DOHH2 (cell line): ENCODE results near the gene KRTAP5-5.

Experiments used
- EZH2phosphoT487 ChIP-seq: fragments of 200-600 bp; sonication (generic); IDR thresholded peaks from 2 replicates; pipeline ENCODE4 v1.6.1; 2017; ENCODE audit warnings: borderline replicate concordance, mild to moderate bottlenecking, antibody characterized with exemption, low read length, moderate library complexity, mixed read lengths
- TF ChIP-seq, protein P1 (sequence below): fragments of 200-600 bp; sonication (generic); IDR thresholded peaks from one replicate; pipeline ENCODE4 v1.5.1; 2014; ENCODE audit warnings: antibody characterized with exemption, mild to moderate bottlenecking, low read depth, low read length; ENCODE audit not compliant: poor library complexity, severe bottlenecking

DNA sequence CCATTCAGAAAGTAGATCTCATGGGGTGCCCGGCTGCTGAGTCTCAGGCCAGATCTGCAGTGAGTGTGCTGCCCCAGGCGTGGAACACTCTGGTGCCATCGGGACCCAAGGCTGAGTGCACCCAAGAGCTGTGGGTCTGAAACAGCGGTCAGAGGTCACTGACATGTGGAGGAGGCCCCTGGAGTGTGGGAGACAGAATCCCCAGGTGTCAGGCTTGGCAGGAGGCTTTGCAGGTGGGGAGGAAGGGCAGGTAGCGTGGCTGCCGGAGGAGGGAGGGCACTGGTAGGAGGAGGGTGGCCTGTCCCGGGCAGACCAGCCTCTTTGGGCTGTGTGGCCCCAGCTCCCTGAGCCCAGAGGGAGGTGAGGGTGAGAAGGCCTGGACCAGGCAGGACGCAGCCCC is 35.7 kb downstream of the KRTAP5-5 start:
- TF ChIP-seq, protein P1, sequence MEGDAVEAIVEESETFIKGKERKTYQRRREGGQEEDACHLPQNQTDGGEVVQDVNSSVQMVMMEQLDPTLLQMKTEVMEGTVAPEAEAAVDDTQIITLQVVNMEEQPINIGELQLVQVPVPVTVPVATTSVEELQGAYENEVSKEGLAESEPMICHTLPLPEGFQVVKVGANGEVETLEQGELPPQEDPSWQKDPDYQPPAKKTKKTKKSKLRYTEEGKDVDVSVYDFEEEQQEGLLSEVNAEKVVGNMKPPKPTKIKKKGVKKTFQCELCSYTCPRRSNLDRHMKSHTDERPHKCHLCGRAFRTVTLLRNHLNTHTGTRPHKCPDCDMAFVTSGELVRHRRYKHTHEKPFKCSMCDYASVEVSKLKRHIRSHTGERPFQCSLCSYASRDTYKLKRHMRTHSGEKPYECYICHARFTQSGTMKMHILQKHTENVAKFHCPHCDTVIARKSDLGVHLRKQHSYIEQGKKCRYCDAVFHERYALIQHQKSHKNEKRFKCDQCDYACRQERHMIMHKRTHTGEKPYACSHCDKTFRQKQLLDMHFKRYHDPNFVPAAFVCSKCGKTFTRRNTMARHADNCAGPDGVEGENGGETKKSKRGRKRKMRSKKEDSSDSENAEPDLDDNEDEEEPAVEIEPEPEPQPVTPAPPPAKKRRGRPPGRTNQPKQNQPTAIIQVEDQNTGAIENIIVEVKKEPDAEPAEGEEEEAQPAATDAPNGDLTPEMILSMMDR = no peak
- TF ChIP-seq EZH2phosphoT487 = no peak
